Measurements from ENCODE around the gene SEMA3G.
A peak's percentile ranks its signal among the peaks of the same experiment; 100 is the strongest.

Gene SEMA3G

DNA sequence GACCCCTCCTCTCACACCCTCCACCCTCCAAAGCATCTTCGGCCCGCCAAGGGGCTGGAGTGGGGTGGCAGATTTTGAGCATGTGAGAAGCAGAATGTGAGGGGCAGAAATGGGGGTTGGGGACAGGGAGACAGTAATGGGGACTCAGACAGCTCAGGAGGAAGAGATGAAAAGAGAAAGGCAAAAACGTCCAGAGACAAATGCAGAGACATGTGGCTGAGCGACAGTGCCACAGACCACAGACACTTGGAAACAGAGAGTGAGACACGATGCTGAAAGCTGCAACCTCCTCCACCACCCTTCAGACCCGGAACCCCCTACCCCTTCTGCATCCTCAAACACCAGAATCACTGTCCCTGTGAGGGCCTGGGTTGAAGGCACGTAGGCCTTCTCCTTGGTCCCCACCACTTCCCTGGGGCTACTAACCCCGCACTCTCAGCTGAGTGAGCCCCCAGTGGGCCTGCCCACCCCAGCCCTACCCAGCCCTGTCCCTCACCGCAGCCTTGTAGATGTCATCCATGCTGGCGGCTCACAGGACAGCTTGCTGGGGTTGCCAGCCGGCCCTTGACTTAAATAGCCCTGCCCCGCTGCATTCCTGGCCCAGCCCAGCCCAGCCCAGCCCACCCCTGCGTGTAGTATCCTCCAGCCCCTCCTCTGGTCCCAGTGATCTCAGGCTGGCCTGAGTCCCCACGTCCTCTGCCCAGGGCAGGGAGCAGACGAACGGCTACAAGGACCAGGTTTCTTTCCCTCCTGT lies 8.8 kb upstream of the SEMA3G start, which contains the start of gene TNNC1:
Gene TNNC1, minus strand, starts transcription at position 546 of the 754 bp plus-strand sequence. Its CDS starts 26 bp downstream, at position 520.
- DNase-seq (ENCODE audit: low read depth) = no peak

DNA sequence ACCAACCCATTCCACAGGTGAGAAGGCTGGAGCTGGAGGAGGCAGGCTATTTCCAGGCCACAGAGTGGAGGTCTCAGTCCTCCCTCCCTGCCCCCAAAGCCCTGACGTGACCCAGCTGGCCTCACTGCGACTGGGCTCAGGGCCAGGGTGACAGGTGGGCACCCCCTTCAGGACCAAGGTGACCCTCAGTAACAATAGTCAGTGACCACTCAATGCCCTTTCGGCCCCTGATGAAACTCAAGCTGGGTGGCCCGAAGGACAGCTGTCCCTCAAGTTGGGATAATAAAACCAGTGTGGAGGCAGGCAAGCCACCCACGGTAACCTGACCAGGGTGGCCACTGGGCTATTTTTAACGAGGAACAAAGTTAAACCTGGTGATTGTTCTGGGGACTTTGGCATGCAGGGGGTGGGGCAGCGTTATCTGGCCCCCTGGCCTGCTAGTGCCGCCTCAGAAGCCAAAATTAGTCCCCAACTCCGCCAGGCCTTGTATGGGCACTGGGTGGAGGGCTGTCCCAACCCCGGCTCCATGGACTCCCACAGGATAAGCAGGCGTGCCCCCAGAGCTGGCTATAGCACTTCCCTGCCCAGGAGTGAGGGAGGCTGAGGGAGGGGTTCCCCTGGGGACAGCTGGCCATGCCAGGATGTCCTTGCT lies 7.8 kb upstream of the SEMA3G start:
- no peak for DNase-seq (ENCODE audit: low read depth)

DNA sequence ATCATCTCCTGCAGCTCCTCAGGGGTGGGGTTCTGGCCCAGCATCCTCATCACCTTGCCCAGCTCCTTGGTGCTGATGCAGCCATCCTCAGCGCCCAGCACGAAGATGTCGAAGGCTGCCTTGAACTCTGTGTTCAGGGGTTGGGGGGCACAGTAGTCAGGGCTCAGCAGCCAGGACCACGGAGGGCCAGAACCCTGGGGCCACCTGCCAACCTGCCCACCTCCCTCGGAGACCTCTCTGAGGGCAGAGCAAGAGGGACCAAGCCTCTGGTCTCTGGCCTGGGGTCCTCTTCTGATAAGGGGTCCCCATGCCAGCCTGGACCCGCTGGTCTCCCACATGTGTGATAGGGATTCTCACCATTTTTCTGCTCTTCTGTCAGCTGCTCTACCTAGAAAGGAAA lies 7.2 kb upstream of the SEMA3G start:
- no peak for DNase-seq (ENCODE audit: low read depth)

DNA sequence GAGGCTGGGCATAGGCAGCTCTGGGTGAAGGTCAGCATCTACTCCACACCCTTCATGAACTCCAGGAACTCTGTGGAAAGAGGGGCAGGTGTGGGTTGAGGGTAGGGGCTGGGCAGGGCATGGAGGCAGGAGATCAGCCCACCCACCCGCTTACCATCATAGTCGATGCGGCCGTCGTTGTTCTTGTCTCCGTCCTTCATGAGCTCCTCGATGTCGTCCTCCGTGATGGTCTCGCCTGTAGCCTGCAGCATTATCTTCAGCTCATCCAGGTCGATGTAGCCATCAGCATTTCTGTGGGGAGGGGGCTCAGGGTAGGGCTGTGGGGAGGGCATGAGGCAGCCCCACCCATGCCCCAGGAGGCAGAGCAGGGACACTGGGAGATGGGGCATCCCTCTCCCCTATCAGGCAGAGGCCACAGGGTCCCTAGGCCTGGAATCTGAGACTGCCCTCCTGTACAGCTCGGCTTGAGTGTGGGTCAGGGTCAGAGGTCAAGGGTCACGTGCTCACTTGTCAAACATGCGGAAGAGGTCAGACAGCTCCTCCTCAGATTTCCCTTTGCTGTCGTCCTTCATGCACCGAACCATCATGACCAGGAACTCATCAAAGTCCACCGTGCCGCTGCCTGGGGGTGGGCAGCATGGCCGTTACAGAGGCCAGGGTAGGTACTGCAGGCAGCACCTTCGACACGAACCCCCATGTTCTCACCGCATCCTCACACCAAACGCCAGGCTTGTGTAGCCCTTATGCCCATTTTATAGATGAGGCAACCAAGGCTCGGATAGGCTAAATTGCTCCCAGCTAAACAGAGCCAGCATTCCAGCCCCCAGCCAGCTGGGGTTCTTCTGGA lies 6.6 kb upstream of the SEMA3G start:
- no peak for DNase-seq (ENCODE audit: low read depth)

DNA sequence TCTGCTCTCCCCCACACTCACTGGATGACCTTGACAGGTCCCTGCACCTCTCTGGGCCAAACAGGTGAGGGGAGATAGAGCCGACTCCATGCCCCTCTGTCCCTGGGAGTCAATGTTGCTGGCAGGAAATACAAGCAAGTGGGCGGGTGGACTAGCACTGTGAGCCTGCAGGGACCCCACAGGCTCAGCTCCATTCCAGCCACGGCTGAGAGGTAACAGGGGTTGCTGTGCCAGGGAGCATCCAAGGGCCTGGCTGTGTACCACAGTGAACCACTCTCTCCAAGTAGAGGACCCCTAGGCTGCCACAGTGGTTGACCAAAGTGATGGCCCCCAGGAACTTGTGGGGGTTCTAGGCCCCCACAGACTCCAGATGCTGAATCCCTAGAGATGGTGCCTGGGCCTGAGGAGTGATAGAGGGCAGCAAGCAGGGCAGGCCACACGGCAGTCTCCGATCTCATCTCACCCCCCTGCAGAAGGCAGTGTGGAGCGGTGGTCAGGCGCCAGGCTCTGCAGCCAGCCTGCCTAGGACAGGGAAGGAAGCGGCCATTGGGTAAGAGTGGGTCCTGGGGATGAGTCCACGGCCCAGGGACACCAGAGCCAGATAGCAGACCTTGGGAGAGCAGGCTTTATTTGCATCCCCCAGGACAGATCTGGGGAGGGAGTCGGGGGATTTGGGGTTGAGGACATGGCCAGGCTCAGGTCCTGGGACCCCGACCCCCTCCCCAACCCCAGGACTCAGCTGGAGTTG lies 5.8 kb upstream of the SEMA3G start:
- no peak for DNase-seq (ENCODE audit: low read depth)

DNA sequence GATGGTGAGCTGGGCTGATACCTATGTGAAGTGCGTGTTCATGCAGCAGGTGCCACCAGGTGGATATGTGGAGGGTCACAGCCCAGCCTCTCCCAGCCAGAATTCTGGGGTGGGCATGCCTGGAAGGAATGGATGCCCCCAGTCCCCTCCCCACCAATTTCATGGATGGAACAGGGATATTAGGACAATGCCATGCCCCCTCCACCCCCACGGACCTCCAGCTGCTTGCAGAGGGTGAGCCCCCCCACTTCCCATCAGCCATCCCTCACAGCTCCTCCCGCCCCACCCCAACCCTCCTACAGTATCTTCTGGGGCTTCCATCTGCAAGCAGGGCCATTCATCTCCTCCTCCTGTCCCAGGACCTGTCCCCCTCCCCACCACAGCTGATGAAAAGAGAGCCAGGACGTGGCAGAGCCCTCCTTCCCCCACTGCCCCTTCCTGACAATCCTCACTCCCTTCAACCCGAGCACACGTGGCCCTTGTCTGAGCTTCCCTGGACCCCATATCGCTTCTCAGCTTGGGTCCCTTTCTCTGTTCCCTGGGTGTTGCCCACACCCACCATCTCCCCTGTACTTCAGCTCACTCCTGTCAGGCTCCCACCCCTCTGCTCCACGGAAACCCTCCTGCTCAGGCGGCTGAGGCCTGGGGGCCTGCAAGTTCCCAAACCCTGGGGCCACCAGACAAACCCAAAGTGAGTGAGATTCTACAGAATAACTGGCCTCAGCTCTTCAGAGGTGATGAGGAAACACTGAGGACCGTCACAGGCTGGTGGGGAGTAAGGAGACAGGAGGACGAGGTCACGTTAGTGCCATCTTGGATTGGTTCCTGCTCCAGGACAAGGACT lies 2.8 kb upstream of the SEMA3G start:
- DNase-seq (ENCODE audit: low read depth) = no peak

DNA sequence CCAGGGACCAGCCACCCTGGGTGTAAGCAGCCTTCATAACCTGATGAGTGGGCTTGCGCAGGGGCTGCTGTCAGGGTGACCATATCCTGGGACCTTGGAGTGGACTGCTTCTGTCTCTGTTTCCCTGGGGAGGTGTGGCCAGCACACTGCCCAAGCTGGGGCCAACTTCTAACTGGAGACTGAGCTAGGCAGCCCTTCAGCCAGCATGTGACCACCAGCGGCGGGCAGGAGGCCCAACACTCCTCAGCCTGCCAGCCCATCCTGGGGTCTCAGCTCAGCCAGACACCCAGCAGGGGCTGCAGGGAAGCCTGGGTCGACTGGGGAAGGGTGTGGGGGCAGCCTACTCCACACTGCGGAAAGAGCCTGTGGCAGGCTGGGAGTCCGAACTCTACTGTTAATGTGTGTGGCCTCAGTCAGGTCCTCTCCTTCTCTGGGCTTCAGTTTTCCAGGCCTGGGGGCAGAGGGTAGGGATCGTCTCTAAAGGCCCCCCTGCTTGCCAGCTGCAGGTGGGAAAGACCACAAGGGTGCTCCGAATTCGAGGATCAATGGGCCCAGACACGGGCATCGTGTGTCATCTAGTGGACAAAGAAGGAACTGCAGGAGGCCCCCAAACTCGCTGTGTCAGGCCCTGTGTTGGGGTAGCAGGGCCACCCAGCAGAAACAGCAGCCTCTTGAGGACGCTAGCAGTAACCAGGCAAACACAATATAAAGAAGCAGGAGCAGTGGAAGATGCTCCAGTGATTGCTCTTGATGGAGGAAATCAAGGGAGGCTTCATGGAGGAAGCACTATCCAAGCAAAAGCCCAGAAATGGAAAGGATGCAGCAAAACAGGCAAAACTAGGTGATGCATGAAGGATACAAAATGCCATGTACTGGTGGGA lies 2.0 kb upstream of the SEMA3G start:
- peak; percentile 35 for DNase-seq (ENCODE audit: low read depth)

DNA sequence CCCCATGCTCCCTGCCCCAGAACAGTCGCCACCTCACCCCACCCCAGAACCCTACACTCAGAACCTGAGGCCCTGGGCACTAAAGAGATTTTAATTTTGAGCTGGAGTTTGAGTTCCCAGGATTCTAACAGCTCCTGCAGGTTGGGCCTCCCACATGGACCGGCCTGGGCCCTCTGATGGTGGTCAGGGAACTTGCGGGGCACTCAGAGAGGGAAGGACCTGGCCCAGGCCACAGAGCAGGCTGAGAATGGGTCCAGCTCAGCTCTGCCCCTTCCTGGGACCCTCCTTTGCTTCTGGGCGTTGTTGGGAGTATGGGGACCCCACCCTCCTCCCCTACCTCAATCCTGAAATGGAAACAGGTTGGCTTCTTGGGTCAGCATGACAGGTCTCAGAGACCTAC lies 1.1 kb upstream of the SEMA3G start:
- DNase-seq (ENCODE audit: low read depth) = no peak

DNA sequence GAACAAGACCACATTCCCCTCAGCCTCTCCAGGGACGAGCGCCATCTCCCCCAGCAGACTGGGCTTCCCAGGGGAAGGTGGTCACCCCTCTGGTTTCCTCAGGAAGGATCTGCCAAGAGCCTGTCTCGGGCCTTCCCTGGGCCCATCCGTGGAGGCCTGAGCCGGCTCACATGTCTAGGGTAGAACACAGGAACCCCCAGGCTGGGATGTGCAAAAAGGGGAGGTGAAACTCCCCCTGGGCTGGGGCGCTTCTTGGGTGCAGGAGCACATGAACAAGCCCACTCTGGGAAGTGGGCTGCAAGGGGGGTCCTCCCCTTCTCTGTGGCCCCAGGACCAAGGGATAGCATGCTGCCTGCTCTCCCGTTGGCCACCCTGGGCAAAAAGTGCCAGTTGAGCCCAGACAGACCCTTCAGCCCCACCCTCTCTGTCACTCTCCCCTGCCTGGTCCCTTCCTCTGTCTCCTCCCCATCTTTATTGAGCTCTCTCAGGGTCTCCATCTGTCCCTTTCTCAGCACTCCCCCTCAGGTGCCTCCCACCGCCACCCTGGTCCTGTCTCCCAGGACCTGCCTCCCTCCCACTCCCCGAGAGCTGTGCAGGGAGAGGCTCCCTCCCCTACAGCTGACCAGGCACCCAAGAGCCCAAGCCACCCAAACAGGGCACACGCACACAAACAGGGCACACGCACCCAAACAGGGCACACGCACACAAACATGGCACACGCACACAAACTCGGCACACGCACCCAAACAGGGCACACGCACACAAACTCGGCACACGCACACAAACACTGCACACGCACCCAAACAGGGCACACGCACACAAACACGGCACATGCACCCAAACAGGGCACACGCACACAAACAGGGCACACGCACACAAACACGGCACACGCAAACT lies 864 bp downstream of the SEMA3G start:
- DNase-seq (ENCODE audit: low read depth) = no peak

DNA sequence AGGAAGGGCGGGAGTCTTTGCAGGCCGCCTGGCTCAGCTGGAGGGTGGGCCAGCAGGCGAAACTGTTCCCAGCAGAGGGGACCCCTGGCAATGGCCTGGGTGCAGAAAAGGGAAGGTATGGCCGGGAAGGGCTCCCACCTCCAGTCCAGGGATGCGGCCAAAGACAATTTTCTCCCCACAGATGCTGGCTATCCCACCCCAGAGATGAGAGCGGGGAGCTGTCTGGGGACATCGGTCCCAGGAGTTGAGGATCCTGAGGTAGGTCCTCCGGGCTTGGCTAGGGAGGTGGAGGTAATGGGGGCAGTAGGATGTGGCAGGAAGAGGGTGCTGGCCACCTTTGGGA lies 1.7 kb downstream of the SEMA3G start:
- DNase-seq (ENCODE audit: low read depth) = no peak

DNA sequence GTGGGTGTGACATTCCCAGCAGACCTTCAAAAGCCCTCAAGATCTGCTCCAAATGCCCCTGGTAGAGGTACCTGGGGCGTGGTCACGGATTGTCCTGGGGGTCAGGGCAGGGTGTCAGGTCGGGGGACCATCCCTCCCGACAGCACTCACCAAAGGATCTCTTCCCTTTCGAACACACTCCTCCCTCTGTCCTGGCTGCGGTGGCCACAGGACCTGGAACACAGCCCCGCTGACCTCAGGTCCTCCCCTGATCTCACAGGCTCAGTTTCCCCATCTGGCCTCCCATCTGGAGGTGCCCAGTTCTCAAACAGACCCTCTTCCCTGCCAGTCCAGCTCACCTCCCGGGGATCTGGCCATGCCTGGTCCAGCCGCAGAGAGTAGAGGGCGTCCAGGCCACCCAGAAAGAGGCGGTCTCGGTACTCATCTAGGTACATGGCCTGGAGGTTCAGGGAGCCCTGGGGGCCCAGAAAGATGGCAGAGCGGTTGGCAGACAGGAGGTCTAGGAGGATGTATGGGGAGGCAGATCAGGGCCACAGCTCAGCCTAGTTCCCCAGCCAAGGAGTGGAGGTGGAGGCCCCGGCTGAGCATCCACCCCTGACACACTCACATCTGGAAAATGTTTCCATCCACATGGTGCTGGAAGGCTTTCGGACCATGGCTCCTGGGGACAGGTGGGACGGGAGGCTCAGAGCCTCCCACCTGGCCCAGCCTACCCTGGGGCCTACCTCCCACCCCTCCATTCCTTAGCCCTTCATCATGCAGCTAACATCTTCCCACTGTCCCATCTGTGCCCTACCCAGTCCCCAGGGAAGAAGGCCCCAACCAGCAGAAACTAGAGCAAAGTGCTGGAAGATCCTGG lies 2.3 kb downstream of the SEMA3G start:
- DNase-seq (ENCODE audit: low read depth) = no peak

DNA sequence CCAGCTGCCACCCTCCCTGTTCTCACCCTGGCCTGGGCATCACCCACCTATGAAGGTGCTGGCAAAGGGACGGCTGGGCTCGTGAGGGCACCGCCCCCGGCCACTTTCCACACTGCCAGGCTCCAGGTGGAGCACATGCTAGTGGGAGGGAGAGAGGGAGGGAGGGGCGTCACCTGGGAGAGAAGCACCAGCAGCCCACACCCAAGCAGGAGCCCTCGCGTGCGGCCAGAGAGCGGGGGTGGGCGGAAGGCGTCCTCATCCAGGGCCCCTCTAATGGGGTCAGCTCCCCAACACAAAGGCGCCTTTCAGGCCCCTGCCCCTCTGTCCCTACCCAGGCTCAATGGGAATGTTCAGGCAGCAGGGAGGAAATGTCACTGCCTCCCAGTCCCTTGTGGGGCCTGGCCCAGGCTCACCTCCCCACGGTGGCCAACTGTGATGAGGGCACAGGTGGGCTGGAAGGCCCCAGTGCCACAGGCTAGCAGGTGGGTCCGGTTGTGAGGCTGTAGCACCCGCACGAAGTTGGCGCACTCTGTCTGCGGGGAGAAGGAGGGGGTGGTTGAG lies 3.1 kb downstream of the SEMA3G start:
- no peak for DNase-seq (ENCODE audit: low read depth)

DNA sequence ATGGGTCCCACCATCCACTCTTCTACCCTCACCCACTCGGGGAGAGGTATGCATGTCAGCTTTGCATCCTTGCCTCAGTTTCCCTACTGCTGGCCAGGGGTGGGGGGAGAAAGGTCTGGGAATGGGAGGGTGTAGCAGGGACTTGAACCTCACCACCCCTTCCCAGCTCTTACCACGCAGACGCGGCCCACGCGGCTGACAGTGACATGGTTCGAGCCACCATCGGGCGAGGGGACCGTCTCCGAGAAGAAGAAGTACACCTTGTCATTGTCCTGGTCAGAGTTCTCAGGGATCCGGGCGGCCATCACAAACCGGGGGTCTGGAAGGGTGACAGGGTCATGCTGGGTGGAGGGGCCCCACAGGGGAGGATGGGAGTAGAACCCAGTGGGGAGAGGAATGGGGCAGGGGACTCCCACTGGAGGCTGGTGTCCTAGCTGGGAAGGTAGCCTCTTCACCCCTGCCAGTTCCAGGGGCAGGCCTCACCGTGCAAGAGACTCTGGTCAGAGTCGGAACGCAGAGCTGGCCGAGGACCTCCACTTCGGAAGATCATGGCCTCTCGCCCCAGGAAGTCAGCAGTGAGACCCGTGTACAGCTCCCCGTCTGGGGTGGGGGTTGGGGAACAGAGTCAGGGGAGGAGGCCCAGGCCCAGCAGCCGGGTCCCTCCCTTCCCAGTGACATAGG lies 3.7 kb downstream of the SEMA3G start:
- DNase-seq (ENCODE audit: low read depth) = no peak

DNA sequence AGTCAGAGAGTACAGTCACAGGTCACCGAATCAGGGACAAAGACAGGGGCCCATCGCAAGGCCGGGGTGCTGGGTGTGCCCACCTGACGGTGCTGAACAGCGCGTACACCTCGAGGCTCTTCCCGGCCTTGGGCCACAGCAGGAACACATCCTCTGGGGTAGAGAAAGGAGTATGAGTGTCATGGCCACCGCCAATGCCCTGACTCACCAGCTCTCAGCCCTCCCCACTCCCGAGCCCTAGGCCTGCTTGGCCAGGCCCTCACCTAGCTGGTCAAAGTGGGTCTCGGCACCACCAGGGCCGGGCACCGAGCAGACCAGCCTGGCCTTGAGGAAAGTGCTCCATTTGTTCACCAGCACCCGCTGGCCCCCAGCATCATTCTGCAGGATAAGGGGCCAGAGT lies 4.2 kb downstream of the SEMA3G start:
- DNase-seq (ENCODE audit: low read depth) = no peak

DNA sequence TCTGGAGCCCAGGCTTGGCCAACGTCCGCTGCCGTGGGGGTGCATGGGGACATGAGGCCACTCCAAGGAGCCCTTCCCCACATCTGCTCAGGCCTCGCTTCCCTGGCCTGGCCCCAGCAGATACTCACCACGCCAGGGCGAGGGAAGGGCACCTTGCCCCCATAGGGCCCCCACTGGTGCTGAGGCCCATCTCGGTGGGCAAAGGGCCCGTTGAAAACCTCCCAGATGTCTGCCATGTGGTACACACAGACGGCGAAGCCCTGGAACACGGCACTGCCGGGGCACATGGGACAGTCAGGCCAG lies 4.7 kb downstream of the SEMA3G start:
- DNase-seq (ENCODE audit: low read depth) = no peak

DNA sequence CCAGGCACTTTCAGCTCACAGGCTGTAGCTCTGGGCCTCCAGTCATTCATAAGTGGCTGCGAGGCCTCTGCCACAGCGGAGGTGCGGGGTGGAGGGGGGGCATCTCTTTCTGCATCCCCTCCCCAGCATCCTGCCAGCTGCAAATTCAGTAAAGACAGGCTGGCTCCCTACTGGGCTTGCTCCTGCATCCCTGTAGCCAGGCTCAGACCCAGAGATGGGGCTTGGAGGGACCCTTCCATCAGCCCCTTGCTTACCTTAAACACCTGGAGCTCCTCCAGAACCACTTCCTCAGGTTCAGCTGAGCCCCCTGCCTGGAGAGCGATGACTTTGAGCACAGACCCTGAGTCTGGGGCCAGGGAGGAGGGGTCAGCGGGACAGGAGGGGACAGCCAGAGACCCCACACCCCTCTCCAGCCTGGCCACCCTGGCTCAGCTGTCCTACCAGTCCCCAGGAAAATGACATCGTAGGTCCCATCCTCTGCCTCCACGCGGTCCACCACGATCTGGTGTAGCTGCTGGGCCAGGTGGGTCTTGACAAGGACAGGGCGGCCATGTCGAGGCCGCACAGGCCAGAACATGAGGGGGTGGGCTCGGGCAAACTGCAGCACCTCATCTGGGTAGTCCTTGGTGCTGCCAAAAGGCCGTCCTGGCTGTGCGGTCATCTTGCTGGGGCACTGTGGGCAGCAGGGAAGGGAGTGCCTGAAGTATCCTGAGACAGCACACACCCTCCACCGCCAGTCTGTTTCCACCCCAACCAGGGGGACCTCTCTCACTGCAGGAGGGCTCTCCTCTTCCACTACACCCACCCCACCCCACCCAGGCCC lies 5.3 kb downstream of the SEMA3G start:
- DNase-seq (ENCODE audit: low read depth) = no peak

All from stimulated activated CD8-positive, alpha-beta memory T cell treated with anti-CD3 and anti-CD28 coated beads, Interleukin-15, amount 100 ng/mL, for 24 hours (primary cell).